ENCODE measurements around the gene CELF6.

CELF6 gene

GRCh38 chr15:72271221-72271620 lies 48.7 kb downstream of the CELF6 start:
- DNase-seq: no peak

- DNase-seq: no peak
These were observed 50.2 kb downstream of the CELF6 start for GRCh38 chr15:72269739-72270138.

- no peak for DNase-seq
These were observed 54.9 kb downstream of the CELF6 start for GRCh38 chr15:72265031-72265430.

- DNase-seq: no peak
These were observed 67.2 kb downstream of the CELF6 start for GRCh38 chr15:72252663-72253299.

- no peak for DNase-seq
These were observed 70.7 kb downstream of the CELF6 start for GRCh38 chr15:72249142-72249810.

GRCh38 chr15:72248514-72248913 lies 71.4 kb downstream of the CELF6 start:
- no peak for DNase-seq

- DNase-seq: no peak
These were observed 77.1 kb downstream of the CELF6 start for GRCh38 chr15:72242775-72243370.

GRCh38 chr15:72239652-72240051 lies 80.3 kb downstream of the CELF6 start:
- no peak for DNase-seq

GRCh38 chr15:72238586-72238985 lies 81.4 kb downstream of the CELF6 start:
- DNase-seq: no peak

- no peak for DNase-seq
These were observed 82.1 kb downstream of the CELF6 start for GRCh38 chr15:72237853-72238224.

- peak; percentile 74 for DNase-seq
These were observed 82.7 kb downstream of the CELF6 start for GRCh38 chr15:72237029-72237852.

- DNase-seq: no peak
These were observed 83.5 kb downstream of the CELF6 start for GRCh38 chr15:72236381-72237003.

- no peak for DNase-seq
These were observed 84.7 kb downstream of the CELF6 start for GRCh38 chr15:72235298-72235697.

All from CD4-positive, alpha-beta T cell treated with Interleukin-4 for 4 hours (primary cell).